Stimulated activated CD8-positive, alpha-beta memory T cell treated with anti-CD3 and anti-CD28 coated beads, Interleukin-7, amount 100 ng/mL, for 24 hours (primary cell): ENCODE data around the gene USP34.
"Not testable (repeated sequence)": the region's sequence is repeated elsewhere in the genome, so short reads cannot be mapped to it uniquely, and the experiment has no call there.

Experiments used
- DNase-seq: peaks from one replicate; pipeline ENCODE4 v3.0.0-alpha.2; 2020; ENCODE audit warnings: low read depth

USP34 gene

DNA sequence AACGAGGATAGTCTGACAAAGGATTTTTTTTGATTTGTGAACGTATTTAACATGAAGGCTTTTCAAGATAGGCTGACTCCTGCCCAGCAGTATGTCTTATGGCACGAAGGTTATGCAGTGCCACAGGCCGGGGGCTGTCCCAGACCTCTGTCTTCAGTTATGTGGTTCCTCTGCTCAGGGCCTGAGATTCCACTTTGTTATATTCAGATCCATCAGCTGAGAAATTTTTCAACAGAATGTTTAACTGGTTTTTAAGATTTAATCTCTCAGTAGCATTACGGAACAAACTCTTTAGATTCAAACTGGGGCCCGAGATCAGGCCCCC, 288.9 kb downstream of the USP34 start:
- DNase-seq, result no peak

DNA sequence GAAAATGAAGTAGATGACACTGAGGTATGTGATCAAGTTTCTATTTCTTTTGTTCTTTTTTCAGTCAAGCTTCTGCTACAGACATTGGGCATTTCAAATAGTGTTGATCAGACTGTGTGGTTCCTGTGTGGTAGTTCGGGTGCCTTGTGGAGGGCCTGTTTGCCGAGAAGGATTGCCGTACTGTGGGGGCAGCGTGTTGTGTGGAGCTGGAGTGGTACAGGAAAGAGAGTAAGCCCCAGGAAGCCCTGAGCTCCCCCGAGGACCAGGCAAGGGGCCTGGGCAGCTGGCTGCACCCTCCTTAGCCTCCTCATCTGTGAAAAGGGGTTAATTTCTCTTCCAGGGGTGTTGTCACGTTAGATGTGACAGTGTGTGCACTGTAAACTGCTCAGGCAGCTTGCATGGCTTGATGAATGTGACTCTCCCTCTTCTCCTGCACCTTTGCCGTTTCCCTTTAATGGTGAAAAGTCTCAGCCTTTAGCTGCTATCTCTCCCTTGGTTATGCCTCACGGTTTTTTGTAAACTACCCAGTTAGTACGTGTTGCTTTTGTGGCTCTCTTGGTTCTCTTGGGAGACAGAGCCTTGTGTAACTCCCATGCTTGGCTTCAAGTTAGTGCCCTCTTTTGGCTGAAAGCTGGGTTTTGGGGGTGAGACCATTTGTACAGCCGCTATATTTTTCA, 289.4 kb downstream of the USP34 start:
- no peak for DNase-seq

DNA sequence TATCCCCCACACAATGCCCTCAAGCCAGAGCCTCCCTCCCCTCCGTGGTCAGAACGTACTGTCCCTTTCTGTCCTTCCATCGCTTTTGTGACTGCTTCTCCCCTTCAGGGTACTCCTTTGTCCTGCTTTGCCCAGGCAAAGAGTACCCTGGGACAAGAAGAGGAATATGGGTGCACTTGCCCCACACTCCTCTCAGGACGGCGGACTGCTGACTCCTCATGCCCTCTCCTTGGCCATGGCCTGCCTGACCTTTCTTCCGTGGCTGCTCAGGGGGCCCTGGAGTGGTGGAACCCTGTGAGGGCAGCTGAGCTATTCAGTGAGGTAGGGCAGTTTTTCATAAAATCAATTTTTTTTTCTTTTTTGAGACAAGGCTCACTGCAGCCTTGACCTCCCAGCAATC, 290.2 kb downstream of the USP34 start:
- no peak for DNase-seq

DNA sequence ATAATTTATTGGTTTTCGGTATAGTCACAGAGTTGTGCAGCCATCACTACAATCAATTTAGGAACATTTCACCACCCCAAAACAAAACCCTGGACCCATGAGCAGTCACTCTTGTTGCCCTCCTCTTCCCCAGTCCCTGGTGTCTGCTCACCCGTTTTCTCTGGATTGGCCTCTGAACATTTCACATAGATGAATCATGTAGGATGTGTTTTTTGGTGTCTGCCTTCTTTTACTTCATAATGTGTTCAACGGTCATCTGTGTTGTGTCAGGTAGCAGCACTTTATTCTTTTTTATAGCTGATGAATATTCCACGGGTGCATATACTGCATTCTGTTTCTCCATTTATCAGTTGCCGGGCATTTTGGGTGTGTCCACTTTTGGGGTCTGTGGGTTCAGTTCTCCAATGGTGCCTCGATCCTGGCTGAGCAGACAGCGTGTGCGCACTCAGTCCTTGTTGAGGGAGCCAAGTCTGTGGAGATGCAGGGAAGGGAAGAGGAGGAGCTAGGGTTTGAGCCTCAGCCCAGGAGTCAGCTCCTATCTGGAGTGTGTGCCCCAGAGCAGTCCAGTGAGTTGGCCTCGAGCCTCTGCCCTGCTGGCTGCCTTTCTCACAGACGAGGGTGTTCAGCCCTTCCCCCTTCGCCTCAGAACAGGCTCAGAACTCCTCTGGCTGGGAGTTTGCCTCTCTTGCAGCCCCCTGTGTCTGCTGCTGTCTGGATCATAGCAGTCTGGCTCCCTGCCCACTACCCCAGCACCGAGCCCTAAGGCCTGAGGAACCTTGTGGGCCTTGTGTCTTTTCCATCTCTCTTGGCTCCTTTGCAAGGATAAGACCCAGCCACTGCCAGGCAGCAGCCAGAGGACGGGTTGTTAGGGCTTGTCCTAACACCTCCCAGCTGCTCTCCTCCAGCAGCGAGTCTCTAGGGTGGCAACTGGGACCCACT, 290.9 kb downstream of the USP34 start:
- DNase-seq, result no peak

DNA sequence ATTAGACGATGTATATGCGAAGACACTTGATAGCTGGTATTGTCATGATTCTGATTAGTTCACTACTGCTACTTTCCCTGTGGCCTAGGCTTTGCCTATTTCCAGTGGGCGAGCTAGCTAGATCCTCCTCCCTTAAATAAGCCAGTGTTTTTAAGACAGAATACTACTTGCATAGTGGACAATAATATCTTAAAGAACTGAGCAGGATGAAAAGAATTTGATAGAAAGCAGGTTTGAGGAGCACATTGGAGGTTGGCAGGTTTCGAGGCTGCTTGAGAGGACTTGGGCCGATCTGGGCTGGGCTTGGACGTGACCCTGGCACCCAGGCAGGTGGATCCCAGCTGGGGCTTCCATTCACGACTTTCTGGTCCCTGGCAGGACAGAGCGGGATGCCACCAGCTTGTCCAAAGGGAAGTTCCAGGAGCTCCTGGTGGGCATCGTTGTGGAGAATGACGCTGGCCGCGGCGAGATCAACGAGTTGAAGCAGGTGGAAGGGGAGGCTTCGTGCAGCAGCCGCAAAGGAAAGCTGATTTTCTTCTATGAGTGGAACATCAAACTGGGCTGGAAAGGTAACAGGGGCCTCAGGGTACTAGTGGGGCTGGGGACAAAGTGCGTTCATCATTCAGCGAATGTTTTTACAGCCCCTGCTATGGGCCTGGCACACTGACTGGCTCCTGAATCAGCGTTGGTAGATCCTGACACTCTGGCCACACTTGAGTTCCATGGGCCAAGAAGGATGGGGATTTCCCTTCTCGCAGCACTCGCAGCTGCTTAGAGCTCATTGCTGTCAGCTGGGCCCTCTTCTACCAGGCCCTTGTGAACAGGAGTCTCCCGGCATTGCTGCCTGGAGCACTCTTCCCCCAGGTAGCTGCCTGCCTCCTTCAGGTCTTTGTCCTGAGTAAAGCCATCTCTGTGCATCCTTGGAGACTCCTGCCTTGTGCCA, 292.0 kb downstream of the USP34 start:
- DNase-seq, result no peak

DNA sequence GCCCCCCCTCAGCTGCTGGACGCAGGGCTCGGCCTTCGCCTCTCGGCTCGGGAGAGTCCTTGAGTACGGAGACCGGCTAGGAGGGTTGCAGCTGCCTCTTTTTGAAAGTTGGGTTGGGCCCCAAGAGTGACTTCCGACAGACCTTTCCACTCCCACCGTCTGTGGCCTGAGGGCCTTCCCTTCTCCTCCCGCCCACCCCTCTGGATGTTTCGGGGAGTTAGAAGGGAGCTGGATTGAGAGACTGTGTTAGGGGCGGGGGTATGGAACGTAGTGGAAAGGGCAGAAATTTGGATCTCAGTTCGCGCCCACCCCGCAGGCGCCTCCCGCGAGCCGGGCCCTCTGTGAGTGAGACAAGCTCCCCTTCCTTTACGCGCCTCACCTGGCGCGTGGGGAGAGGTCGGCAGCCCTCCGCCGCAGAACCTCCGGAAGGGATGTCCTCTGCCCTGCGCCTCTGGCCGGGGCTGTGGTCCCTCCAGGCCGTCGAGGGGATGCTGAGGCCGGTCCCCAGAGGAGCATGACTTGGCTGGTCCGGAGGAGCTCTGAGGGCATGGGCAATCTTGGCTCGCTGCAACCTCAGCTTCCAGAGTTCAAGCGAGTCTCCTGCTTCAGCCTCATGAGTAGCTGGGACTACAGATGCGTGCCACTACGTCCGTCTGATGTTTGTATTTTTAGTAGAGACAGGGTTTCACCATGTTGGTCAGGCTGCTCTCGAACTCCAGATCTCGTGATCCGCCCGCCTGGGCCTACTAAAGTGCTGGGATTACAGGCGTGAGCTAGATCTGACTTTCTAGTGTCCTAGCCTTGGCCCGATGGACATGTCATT, 292.9 kb downstream of the USP34 start:
- peak; percentile 11 for DNase-seq

DNA sequence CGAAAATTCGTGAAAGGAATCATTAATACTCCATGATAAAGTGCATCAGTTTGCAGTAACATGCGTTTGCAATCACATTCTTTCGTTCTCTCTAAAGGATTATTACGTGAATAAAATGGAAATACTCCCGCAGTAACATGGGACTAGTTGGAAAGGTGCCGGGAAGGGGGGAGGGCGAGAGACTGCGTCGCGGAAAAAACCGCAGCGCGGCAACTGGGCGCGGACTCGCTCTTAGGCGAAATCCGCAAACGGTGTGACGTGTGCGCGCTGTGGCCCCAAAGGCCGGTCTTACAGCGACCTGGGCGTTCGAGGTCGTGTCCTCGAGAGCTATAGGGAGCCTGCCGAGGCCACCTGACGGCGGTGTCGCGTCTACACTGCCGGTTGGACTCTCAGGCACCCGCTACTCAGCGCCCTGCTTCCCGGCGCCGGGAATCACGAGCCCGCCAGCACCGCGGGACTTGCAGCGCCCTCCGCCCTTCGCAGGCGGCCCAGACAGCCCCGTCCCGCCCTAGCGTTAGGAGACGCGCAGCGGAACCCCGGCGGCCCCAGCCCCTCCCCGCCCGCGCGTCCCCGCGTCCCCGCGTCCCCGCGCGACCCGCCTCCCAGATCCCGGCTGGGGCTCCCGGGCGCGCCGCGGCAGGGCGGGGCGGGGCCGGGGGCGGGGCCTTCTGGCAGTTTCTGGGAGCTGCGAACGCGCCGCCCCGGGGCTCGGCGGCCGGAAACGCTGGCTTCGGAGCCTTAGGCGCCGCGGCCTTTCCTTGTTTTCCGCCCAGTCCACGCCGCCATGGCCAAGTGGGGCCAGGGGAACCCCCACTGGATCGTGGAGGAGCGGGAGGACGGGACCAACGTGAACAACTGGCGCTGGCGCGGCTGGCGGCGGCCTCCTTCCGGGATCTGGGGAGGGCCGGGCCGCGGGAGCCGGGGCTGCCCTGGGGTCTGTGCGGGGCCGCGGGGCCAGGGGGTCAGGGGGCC, 293.8 kb downstream of the USP34 start:
- peak; percentile 84 for DNase-seq

DNA sequence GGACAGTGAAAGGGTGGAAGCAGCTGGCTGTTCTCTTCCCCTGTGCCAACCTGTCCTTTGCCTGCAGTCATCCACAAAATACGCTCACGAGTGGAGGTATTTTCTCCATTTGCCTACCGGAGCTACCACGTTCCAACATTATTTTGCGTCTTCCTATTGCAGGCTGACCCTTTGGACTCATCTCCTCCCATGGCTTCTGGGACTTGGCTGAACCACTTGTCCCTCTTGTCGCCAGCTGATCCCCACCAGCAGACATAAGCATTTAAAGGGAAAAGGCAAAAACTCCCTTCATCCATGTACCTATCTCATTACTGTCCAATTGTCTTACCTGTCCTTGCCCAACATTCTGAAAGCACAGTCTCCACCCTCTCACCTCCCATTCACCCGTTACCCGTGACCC, 295.9 kb downstream of the USP34 start:
- no peak for DNase-seq

DNA sequence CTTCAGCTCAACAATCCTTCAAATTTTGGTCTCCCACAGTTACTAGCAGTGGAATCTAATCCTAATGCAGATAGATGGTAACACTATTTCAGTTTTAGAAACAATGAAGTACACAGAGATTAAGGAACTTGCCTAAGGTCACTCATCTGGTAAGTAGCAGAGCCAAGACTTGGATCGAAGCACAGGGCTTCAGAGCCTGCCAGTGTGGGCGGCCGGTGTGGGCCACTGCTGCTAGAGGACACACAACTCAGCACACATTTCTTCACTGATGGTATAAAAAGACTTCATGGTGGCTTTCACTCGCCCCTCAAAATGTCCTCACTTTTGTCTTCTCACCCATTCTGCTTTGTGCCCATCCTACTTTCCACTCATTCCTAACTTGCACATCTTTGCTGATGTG, 297.8 kb downstream of the USP34 start:
- no peak for DNase-seq

DNA sequence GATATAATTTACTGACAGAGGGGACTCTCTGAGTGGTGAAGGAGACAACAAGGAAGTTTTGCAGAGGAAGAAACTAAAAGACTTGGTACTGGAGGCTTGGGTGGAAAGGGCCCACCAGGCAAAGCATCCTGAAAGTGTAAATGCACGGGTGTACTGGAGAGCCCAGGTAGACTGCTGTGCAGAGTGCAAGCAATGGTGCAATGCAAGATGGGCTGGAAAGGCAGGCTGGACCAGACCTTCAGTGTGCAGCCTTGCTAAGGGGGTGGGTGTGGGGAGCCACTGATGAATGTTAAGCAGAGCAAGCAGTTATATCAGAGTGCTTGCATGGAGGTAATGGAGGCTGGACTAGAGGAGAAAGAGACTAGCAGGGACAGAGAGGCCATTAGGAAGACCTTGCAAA, 298.2 kb downstream of the USP34 start:
- DNase-seq, result no peak

DNA sequence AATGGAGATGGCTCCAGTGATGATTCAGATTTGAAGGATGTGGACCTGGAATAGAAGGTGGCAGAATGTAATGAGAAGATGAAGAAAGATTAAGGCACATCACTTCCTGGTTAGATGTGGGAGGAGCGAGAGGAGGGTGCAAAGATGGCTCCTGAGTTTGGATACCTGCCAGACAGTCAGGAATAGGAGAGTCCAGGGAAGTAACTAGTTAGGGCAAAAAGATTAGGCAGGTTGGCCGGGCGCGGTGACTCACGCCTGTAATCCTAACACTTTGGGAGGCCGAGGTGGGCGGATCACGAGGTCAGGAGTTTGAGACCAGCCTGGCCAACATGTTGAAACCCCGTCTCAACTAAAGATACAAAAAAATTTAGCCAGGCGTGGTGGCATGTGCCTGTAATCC, 303.3 kb downstream of the USP34 start:
- no peak for DNase-seq

DNA sequence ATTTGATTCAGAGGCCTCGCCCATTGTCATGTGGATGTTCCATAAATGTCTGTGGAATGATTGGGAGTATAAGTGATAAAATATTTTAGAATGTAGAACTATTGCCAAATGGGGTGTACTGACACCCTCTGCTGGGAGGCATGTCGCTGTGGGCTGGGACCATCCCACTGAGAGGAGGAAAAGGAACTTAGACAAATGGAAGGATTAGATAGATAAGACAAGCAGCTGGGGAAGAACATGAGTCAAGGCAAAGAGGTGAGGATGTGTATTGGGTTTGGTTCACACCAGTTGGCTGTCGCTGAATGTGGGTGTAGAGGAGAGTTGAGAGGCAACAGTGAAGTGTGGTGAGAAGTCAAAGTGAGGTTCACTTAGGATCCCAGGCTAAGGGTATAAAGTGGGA, 304.9 kb downstream of the USP34 start:
- DNase-seq, result no peak

DNA sequence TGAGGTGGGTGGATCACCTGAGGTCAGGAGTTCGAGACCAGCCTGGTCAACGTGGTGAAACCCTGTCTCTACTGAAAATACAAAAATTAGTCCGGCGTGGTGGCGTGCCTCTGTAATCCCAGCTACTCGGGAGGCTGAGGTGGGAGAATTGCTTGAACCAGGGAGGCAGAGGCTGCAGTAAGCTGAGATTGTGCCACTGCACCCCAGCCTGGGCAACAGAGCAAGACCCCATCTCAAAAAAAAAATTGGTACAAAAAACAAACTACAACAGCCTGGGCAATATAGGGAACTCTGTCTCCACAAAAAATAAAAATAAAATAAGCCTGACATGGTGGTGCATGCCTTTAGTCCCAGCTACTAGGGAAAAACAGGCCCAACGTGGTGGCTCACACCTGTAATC, 305.8 kb downstream of the USP34 start:
- not testable (repeated sequence) for DNase-seq

DNA sequence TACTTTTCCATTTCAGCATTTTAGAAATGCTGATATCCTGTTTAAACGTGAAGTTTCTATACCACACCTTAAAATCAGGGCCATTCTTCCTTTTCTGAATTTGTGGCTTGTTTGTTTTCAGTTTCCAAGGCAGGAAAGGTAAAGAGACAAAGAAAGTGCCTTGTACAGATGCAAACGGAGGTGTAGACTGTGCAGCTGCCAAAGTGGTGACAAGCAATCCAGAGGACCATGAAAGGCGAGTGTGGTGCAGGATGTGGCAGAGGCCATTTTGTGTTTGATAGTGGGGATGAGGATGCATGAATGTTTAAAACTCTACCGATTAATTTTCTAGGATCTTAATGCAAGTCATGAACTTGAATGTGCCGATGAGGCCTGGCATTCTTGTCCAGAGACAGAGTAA, 308.2 kb downstream of the USP34 start:
- DNase-seq, result no peak

DNA sequence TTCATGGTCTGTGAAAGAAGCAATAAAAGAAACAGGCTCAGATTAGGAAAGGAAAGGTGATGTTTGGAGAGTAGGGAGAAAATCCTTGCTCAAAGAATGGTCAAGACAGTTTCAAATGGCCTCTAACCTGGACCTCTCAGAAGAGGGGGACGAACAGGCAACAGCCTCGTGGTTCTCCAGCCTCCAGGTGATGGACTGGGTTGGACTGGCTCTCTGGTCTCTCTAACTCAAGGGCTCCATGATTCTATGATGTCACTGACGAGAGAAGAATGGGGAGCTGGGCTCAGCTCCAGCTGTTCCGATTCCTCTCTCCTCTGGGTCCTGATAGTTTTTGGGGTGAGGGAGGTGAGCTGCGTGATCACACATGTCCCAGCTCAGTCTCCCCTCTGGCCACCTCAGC, 309.0 kb downstream of the USP34 start, which contains the start of gene C2orf74:
Gene C2orf74 (plus strand): TSS at position 301 of the 400 bp plus-strand sequence. CDS start 327 bp downstream, outside the sequence.
- DNase-seq, result no peak

DNA sequence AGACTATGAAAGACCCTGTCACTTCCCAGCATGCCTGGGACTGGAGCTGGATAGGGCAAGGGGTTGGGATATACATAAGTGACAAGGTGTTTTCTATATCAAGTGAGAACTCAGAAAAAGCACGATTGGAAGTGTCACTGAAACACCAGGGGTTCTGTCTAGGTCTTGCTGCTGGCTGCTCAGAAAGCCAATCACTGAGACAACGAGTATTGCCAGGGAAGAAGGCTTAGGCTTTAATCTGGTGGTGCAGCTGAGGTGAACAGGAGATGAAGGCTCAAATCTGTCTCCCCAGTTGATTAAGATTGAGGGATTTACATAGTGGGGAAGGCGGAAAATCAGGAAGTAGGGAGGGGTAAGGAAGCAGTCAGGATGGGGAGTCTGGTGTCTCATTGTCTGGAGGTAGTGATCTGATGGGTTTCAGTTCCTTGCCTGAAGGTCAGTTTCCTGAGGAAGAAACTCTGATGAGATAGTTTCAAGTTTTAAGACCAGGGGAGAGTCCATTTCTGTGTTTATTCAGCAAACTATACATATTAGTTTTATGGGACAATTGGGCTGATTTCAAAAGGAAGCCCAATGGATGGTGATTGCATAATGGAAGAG, 312.4 kb downstream of the USP34 start:
- no peak for DNase-seq

DNA sequence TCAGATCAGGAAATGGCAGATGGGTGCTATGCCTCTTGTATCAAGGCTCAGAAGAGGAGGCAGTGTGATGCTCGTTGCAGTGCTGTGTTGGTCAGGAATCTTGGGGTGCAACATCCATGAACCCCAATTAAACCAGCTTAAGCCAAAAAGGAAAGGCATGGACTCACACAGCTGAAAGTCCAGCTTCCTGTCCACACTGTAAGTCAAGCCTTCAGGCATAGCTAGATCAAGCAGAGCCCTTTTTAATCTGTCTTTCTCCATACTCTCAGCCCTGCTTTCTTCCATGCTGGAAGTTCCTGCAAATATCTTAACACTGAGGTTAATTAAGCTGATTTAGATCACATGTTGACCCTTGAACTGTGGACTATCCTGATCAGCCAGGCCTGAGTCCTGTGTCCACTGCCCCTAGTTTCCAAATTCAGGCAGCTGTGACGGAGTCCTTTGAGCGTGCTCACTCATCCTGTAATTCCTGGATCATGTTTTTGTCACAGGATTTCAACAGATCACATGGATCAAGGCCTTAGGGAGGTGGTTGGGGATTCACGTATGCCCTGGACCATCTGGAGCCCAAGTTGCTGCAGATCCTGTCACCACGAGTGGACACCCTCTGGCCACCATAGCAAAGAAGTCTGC, 313.4 kb downstream of the USP34 start:
- DNase-seq, result no peak

DNA sequence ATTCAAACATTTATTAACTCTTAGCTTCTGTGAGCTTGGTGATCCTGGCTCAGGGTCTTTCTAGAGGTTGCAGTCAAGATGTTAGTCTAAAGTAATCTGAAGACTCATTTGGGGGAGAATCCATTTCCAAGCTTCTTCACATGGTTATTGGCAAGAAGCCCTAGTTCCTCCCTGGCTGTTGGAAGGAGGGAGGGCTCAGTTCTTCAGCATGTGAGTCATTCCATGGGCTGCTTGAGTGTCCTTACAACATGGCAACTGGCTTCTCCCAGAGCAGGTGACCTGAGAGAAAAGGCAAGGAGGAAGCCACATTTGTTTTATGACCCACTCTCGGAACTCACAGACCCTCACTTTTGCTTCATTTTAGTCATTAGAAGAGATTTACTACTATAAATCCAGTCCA, 319.5 kb downstream of the USP34 start:
- DNase-seq, result no peak

DNA sequence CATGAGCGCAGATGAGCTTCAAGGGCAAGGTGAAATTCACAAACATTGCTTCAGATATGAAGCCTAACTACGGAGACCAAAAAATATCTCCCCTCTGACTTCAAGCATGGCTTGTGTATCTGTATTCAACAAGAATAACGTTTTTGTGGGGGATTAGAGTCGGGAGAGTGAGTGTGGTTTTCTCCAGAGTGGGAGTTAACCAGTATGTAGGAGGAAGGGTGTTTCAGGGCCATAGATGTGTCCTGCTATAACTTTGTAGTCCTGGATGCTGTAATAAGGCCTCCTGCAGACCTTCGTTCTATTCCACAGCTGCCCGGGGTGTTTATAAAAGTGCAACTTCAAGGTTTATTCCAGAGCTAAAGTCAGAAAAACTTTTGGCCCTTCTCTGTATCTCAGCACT, 321.8 kb downstream of the USP34 start:
- DNase-seq, result no peak
